ENCODE data around the gene ARHGAP26. TPM values are rescaled to one million over a fixed set of nuclear protein-coding genes. Genes with fewer than 3 reads are reported as not detected.

ARHGAP26 gene
- polyA plus RNA-seq, 1 donor (not counting 4 experiments of a cell fraction or from before 2014, with no cell fraction given) = 3.9 TPM

DNA sequence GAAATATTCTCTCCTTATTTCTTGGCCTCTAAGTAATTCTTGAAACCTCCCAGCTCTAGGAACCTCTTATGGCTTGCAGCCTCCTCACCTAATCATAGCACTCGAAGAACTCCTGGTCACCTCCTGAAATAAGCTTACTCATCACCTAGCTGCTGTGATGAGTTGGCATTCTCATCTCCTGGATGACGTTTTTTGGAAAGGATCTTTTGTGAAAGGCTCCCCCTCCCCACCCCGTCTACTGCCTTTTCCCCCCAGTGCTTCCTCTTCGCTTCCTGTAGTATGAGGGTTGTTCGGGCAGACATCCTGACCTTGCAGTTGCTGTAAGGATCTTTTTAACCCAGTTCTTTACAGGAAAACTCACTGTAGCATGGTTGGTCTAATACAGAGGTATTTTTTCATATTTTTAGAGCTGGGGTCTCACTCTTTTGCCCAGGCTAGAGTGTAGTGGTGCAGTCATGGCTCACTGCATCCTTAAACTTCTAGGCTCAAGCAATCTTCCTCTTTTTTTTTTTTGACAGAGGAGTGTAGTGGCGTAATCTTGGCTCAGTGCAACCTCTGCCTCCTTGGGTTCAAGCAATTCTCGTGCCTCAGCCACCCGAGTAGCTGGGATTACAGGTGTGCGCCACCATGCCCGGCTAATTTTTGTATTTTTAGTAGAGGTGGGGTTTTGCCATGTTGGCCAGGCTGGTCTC, 41.8 kb downstream of the ARHGAP26 start:
- Histone ChIP-seq H3K9ac (ENCODE audit: control insufficient read depth, extremely low read depth, insufficient read depth, low read length) (no peak overlapping the region), H3K27ac (ENCODE audit: control insufficient read depth, insufficient read depth, low read length) (no peak overlapping the region), H2AFZ (ENCODE audit: control insufficient read depth, low read length) (no peak overlapping the region), H3K4me2 (ENCODE audit: control insufficient read depth, extremely low read depth, insufficient read depth, low read depth, low read length) (no peak overlapping the region), H3K9me1 (ENCODE audit: control insufficient read depth, extremely low read depth, insufficient read depth, low read length) (no peaks in the 10 kb centered on the region), H4K20me1 (ENCODE audit: control insufficient read depth, extremely low read depth, insufficient read depth, low read length) (no peaks in the 10 kb centered on the region), H3K4me3 (ENCODE audit: control insufficient read depth in 2 of 3, extremely low read depth in 1 of 3, insufficient read depth in 2 of 3, low read depth in 1 of 3, low read length in 3 of 3) (no peak overlapping the region), H3K36me3 (ENCODE audit: control insufficient read depth in 2 of 2, extremely low read depth in 1 of 2, insufficient read depth in 2 of 2, low read length in 2 of 2) (no peaks in the 10 kb centered on the region), H3K79me2 (ENCODE audit: control insufficient read depth, insufficient read depth, low read length) (no peaks in the 10 kb centered on the region), H3K9me3 (ENCODE audit: control insufficient read depth, low read depth, low read length) (no peaks in the 10 kb centered on the region), H3K4me1 (ENCODE audit: control insufficient read depth, extremely low read depth, insufficient read depth, low read length) (no peaks in the 10 kb centered on the region), H3K27me3 (ENCODE audit: control insufficient read depth, extremely low read depth, insufficient read depth, low read length) (no peaks in the 10 kb centered on the region)
- TF ChIP-seq EZH2 (IDR thresholded peaks at IDR 0.05; ENCODE audit: low read length) = no peak
- TF ChIP-seq, protein P1, sequence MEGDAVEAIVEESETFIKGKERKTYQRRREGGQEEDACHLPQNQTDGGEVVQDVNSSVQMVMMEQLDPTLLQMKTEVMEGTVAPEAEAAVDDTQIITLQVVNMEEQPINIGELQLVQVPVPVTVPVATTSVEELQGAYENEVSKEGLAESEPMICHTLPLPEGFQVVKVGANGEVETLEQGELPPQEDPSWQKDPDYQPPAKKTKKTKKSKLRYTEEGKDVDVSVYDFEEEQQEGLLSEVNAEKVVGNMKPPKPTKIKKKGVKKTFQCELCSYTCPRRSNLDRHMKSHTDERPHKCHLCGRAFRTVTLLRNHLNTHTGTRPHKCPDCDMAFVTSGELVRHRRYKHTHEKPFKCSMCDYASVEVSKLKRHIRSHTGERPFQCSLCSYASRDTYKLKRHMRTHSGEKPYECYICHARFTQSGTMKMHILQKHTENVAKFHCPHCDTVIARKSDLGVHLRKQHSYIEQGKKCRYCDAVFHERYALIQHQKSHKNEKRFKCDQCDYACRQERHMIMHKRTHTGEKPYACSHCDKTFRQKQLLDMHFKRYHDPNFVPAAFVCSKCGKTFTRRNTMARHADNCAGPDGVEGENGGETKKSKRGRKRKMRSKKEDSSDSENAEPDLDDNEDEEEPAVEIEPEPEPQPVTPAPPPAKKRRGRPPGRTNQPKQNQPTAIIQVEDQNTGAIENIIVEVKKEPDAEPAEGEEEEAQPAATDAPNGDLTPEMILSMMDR (optimal IDR thresholded peaks at IDR 0.05 in 1 of 3, IDR thresholded peaks at IDR 0.05 in 1 of 3, conservative IDR thresholded peaks at IDR 0.05 in 1 of 3; ENCODE audit: extremely low read depth in 1 of 3, insufficient read depth in 2 of 3, low read length in 3 of 3) = no peak
- FAIRE-seq (no peak), DNase-seq (ENCODE audit: low read depth, low spot score) (no peak)
- dilution Hi-C loops (cut with MboI; ENCODE audit: extremely low pct_ligation_motif_present, low sequenced_read_pairs) = no loop called here

DNA sequence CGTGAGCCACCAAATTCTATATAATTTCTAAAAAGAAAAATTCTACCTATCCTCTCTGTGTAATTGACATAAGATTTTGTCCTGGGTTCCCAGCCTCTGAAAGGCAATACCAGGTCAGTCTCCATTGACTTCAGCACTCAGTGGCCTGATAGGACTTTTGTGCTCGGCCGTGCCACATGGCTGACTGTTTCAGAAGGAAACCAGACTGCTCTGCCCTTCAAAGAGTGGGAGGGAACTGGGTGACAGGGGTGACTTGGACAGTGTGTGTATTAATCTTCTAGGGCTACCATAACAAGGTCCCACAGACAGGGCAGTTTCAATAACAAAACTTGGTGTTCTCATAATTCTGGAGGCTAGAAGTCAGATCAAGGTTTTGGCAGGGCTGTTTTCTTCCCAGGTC, 43.0 kb downstream of the ARHGAP26 start:
- Histone ChIP-seq H3K4me1 (ENCODE audit: control insufficient read depth, extremely low read depth, insufficient read depth, low read length) (no peaks in the 10 kb centered on the region), H3K27ac (ENCODE audit: control insufficient read depth, insufficient read depth, low read length) (no peak overlapping the region), H3K4me3 (ENCODE audit: control insufficient read depth in 2 of 3, extremely low read depth in 1 of 3, insufficient read depth in 2 of 3, low read depth in 1 of 3, low read length in 3 of 3) (no peak overlapping the region), H2AFZ (ENCODE audit: control insufficient read depth, low read length) (no peak overlapping the region), H3K4me2 (ENCODE audit: control insufficient read depth, extremely low read depth, insufficient read depth, low read depth, low read length) (no peak overlapping the region), H3K36me3 (ENCODE audit: control insufficient read depth in 2 of 2, extremely low read depth in 1 of 2, insufficient read depth in 2 of 2, low read length in 2 of 2) (no peaks in the 10 kb centered on the region), H3K9me1 (ENCODE audit: control insufficient read depth, extremely low read depth, insufficient read depth, low read length) (no peaks in the 10 kb centered on the region), H4K20me1 (ENCODE audit: control insufficient read depth, extremely low read depth, insufficient read depth, low read length) (no peaks in the 10 kb centered on the region), H3K27me3 (ENCODE audit: control insufficient read depth, extremely low read depth, insufficient read depth, low read length) (no peaks in the 10 kb centered on the region), H3K9me3 (ENCODE audit: control insufficient read depth, low read depth, low read length) (no peaks in the 10 kb centered on the region), H3K9ac (ENCODE audit: control insufficient read depth, extremely low read depth, insufficient read depth, low read length) (no peak overlapping the region), H3K79me2 (ENCODE audit: control insufficient read depth, insufficient read depth, low read length) (no peaks in the 10 kb centered on the region)
- dilution Hi-C loops (cut with MboI; ENCODE audit: extremely low pct_ligation_motif_present, low sequenced_read_pairs) = no loop called here
- FAIRE-seq (no peak), DNase-seq (ENCODE audit: low read depth, low spot score) (no peak)
- TF ChIP-seq EZH2 (IDR thresholded peaks at IDR 0.05; ENCODE audit: low read length) = no peak
- TF ChIP-seq, protein P1 (optimal IDR thresholded peaks at IDR 0.05 in 1 of 3, IDR thresholded peaks at IDR 0.05 in 1 of 3, conservative IDR thresholded peaks at IDR 0.05 in 1 of 3; ENCODE audit: extremely low read depth in 1 of 3, insufficient read depth in 2 of 3, low read length in 3 of 3) = no peak

All from keratinocyte (primary cell).